ENCODE results near the gene STK32B. TPM values are rescaled to one million over a fixed set of nuclear protein-coding genes. Genes with fewer than 3 reads are reported as not detected.

STK32B gene
- total RNA-seq, 3 donors from 2014 or later = 2.2 to 5.0 (median 4.6) TPM

- intact Hi-C loops (cut with DNase I; ENCODE audit: low total_unique reads) = no loop called here
- H3K36me3 ChIP-seq = no peaks in the 10 kb centered on the region
Measured at GRCh38 chr4:5096261-5096660, 45.0 kb downstream of the STK32B start.

DNA sequence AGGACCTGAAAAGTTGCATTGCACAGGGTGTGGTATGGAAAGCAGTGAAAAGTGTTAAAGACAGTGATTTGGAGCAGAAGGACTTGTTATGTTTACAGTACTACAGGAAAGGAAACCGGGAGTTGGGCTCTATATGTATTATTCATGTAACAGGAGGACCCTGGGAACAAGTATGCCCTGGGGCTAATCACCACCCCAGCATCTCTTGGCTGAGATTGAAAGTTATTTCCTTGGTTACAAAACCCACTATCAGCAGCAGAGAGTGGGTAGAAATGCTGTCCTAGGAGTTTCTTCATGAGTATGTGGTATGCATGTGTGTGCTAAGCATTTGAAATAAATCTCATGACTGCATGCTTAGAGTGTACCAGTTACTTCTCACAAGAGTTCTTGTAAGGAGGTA lies 46.9 kb downstream of the STK32B start:
- no peak overlapping the region for H3K27ac ChIP-seq
- no peaks in the 10 kb centered on the region for H3K9me3 ChIP-seq
- TF ChIP-seq, protein P1, sequence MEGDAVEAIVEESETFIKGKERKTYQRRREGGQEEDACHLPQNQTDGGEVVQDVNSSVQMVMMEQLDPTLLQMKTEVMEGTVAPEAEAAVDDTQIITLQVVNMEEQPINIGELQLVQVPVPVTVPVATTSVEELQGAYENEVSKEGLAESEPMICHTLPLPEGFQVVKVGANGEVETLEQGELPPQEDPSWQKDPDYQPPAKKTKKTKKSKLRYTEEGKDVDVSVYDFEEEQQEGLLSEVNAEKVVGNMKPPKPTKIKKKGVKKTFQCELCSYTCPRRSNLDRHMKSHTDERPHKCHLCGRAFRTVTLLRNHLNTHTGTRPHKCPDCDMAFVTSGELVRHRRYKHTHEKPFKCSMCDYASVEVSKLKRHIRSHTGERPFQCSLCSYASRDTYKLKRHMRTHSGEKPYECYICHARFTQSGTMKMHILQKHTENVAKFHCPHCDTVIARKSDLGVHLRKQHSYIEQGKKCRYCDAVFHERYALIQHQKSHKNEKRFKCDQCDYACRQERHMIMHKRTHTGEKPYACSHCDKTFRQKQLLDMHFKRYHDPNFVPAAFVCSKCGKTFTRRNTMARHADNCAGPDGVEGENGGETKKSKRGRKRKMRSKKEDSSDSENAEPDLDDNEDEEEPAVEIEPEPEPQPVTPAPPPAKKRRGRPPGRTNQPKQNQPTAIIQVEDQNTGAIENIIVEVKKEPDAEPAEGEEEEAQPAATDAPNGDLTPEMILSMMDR (IDR thresholded peaks at IDR 0.05) = no peak
- TF ChIP-seq POLR2AphosphoS5 (IDR thresholded peaks at IDR 0.05) = no peak
- no peak for TF ChIP-seq POLR2A (IDR thresholded peaks at IDR 0.05)
- no peak for DNase-seq (ENCODE audit: low spot score in 2 of 2)
- intact Hi-C loops (cut with DNase I; ENCODE audit: low total_unique reads) = no loop called here
- H3K4me3 ChIP-seq = no peak overlapping the region
- no peaks in the 10 kb centered on the region for H3K27me3 ChIP-seq
- H3K4me1 ChIP-seq = no peaks in the 10 kb centered on the region
- H3K36me3 ChIP-seq = no peaks in the 10 kb centered on the region

More at GRCh38 chr4:5096261-5096660, 45.0 kb downstream of the STK32B start:
- no peaks in the 10 kb centered on the region for H3K27me3 ChIP-seq
- no peak overlapping the region for H3K4me3 ChIP-seq
- no peak overlapping the region for H3K27ac ChIP-seq
- no peaks in the 10 kb centered on the region for H3K4me1 ChIP-seq
- no peak for TF ChIP-seq POLR2AphosphoS5 (IDR thresholded peaks at IDR 0.05)
- H3K9me3 ChIP-seq = no peaks in the 10 kb centered on the region
- no peak for DNase-seq (ENCODE audit: low spot score in 2 of 2)

GRCh38 chr4:5100336-5100735 lies 49.1 kb downstream of the STK32B start:
- TF ChIP-seq POLR2AphosphoS5 (IDR thresholded peaks at IDR 0.05) = no peak
- TF ChIP-seq POLR2A (IDR thresholded peaks at IDR 0.05) = no peak
- TF ChIP-seq, protein P1 (IDR thresholded peaks at IDR 0.05) = no peak

GRCh38 chr4:5100986-5101385 lies 49.7 kb downstream of the STK32B start:
- intact Hi-C loops (cut with DNase I; ENCODE audit: low total_unique reads) = no loop called here
- Histone ChIP-seq H3K36me3 (no peaks in the 10 kb centered on the region), H3K9me3 (no peaks in the 10 kb centered on the region), H3K27ac (no peak overlapping the region), H3K27me3 (no peaks in the 10 kb centered on the region), H3K4me1 (no peaks in the 10 kb centered on the region), H3K4me3 (no peak overlapping the region)
- TF ChIP-seq, protein P1 (IDR thresholded peaks at IDR 0.05) = no peak
- TF ChIP-seq POLR2A (IDR thresholded peaks at IDR 0.05) (no peak), POLR2AphosphoS5 (IDR thresholded peaks at IDR 0.05) (no peak)
- no peak for DNase-seq (ENCODE audit: low spot score in 2 of 2)

More at GRCh38 chr4:5100336-5100735, 49.1 kb downstream of the STK32B start:
- H3K9me3 ChIP-seq = no peaks in the 10 kb centered on the region
- no peak overlapping the region for H3K27ac ChIP-seq
- H3K4me3 ChIP-seq = no peak overlapping the region
- DNase-seq (ENCODE audit: low spot score in 2 of 2) = no peak
- intact Hi-C loops (cut with DNase I; ENCODE audit: low total_unique reads) = no loop called here
- H3K27me3 ChIP-seq = no peaks in the 10 kb centered on the region
- H3K4me1 ChIP-seq = no peaks in the 10 kb centered on the region
- no peaks in the 10 kb centered on the region for H3K36me3 ChIP-seq

GRCh38 chr4:5101571-5101970 lies 50.3 kb downstream of the STK32B start:
- no peak overlapping the region for H3K4me3 ChIP-seq
- no peaks in the 10 kb centered on the region for H3K36me3 ChIP-seq
- DNase-seq (ENCODE audit: low spot score in 2 of 2) = no peak
- no peaks in the 10 kb centered on the region for H3K4me1 ChIP-seq
- H3K27ac ChIP-seq = no peak overlapping the region
- H3K27me3 ChIP-seq = no peaks in the 10 kb centered on the region
- intact Hi-C loops (cut with DNase I; ENCODE audit: low total_unique reads) = no loop called here
- TF ChIP-seq POLR2AphosphoS5 (IDR thresholded peaks at IDR 0.05) (no peak), POLR2A (IDR thresholded peaks at IDR 0.05) (no peak)
- TF ChIP-seq, protein P1 (IDR thresholded peaks at IDR 0.05) = no peak
- no peaks in the 10 kb centered on the region for H3K9me3 ChIP-seq

DNA sequence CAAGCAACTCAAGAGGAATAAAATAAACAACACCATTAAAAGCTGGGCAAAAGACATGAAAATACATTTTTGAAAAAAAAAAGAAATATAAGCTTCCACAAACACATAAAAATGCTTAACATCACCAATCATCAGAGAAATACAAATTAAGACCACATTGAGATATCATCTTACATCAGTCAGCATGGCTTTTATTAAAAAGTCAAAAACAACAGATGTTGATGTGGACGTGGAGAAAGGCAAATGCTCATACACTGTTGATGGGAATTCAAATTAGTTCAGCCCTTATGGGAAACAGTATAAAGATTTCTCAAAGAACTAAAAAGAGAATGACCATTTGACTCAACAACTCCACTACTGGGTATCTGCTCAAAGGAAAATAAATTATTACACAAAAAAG lies 59.6 kb downstream of the STK32B start:
- intact Hi-C loops (cut with DNase I; ENCODE audit: low total_unique reads) = no loop called here
- no peaks in the 10 kb centered on the region for H3K36me3 ChIP-seq

More for the DNA sequence above, 59.6 kb downstream of the STK32B start:
- Histone ChIP-seq H3K27me3 (no peaks in the 10 kb centered on the region), H3K4me3 (no peak overlapping the region), H3K9me3 (no peaks in the 10 kb centered on the region), H3K27ac (no peak overlapping the region), H3K4me1 (no peaks in the 10 kb centered on the region)
- no peak for DNase-seq (ENCODE audit: low spot score in 2 of 2)
- TF ChIP-seq, protein P1 (IDR thresholded peaks at IDR 0.05) = no peak
- no peak for TF ChIP-seq POLR2AphosphoS5 (IDR thresholded peaks at IDR 0.05)
- TF ChIP-seq POLR2A (IDR thresholded peaks at IDR 0.05) = no peak
